Measurements from ENCODE around the gene GDAP2.

DNA sequence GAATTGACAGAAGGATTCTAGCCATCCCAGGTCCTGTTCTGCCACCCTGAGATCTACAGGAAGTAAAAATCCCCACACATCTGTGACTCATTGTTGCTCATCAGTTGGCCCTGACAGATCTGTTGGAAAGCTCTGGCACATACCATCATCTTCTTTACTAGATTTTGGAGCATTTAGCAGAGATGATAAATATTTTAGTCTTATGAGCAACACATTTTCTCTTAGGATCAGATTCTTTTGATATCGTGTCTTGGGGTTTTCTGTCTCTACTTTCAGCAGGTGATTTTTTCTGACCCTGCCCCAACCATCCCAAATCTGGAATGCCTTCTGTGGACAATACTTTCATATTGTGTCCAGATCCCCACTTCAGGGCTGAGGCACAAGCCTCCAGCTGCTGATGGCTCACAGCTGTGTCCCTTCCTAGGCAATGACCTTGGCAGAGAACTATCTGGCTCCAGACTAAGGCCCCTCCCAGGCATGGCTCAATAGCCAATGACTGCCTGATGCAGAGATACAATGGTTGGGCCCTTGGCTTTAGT, 102.8 kb downstream of the GDAP2 start:
- TF ChIP-seq, protein P1, sequence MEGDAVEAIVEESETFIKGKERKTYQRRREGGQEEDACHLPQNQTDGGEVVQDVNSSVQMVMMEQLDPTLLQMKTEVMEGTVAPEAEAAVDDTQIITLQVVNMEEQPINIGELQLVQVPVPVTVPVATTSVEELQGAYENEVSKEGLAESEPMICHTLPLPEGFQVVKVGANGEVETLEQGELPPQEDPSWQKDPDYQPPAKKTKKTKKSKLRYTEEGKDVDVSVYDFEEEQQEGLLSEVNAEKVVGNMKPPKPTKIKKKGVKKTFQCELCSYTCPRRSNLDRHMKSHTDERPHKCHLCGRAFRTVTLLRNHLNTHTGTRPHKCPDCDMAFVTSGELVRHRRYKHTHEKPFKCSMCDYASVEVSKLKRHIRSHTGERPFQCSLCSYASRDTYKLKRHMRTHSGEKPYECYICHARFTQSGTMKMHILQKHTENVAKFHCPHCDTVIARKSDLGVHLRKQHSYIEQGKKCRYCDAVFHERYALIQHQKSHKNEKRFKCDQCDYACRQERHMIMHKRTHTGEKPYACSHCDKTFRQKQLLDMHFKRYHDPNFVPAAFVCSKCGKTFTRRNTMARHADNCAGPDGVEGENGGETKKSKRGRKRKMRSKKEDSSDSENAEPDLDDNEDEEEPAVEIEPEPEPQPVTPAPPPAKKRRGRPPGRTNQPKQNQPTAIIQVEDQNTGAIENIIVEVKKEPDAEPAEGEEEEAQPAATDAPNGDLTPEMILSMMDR (IDR thresholded peaks at IDR 0.05; ENCODE audit: low read length): no peak
- no peak for TF ChIP-seq EZH2 (IDR thresholded peaks at IDR 0.05; ENCODE audit: borderline replicate concordance, low read length)
